ENCODE data around the gene ADCYAP1R1. TPM values are rescaled to one million over a fixed set of nuclear protein-coding genes. Genes with fewer than 3 reads are reported as not detected.

Gene ADCYAP1R1
- total and polyA plus RNA-seq, 2 of the 8 experiments (the other 6 are each of a cell fraction or from before 2014, with no cell fraction given), result 14.4 to 14.6 TPM

GRCh38 chr7:31076641-31077310, 24.7 kb downstream of the ADCYAP1R1 start:
- Histone ChIP-seq H4K5ac (ENCODE audit: insufficient read length, low read depth, low read length) (no peak overlapping the region), H3K14ac (ENCODE audit: insufficient read length) (peak overlapping the region; percentile 38), H2AK5ac (ENCODE audit: low read depth, low read length) (no peak overlapping the region; the same call in 1 of the 2 replicates), H3K4me3 (ENCODE audit: extremely low read depth in 1 of 4, insufficient read depth in 2 of 4, low read depth in 3 of 4, low read length in 4 of 4) (no peak overlapping the region), H2AFZ (ENCODE audit: low read length) (no peak overlapping the region), H3K18ac (ENCODE audit: extremely low read depth, low read length) (no peak overlapping the region), H2BK15ac (ENCODE audit: low read length) (no peak overlapping the region), H3K36me3 (ENCODE audit: control insufficient read depth in 2 of 4, insufficient read depth in 4 of 4, low read length in 3 of 4) (no peaks in the 10 kb centered on the region; a peak in 1 of 8 replicates), H2BK12ac (ENCODE audit: low read depth, low read length) (no peak overlapping the region), H3K79me1 (ENCODE audit: low read depth, low read length) (peaks cover 6% of the 10 kb centered on the region), H4K8ac (ENCODE audit: extremely low read depth, insufficient read depth, low read length) (no peak overlapping the region; the same call in 1 of the 2 replicates), H3K23me2 (ENCODE audit: low read depth, low read length) (peaks cover 7% of the 10 kb centered on the region; the same call in 1 of the 2 replicates), H3K27ac (ENCODE audit: low read depth, low read length) (no peak overlapping the region), H2BK120ac (replicated peaks; ENCODE audit: low read depth, low read length) (no peak overlapping the region), H3K23ac (ENCODE audit: insufficient read length) (no peak overlapping the region), H2BK20ac (ENCODE audit: low read length) (no peak overlapping the region), H4K91ac (replicated peaks; ENCODE audit: insufficient read length, low read length) (peak overlapping the region; percentile 62), H3K79me2 (ENCODE audit: control insufficient read depth in 1 of 2, insufficient read depth in 2 of 2, low read length in 2 of 2) (no peaks in the 10 kb centered on the region), H3K56ac (replicated peaks; ENCODE audit: insufficient read length, low read depth, low read length) (peak overlapping the region; percentile 100), H3K4me2 (ENCODE audit: insufficient read depth in 1 of 2, low read depth in 2 of 2, low read length in 2 of 2) (no peak overlapping the region), H3K9ac (replicated peaks in 1 of 4; ENCODE audit: extremely low read depth in 1 of 4, low read depth in 3 of 4, low read length in 3 of 4) (no peak overlapping the region; a peak in 1 of 7 replicates), H3K4ac (replicated peaks; ENCODE audit: insufficient read length, low read depth, low read length) (no peak overlapping the region), H3K9me3 (ENCODE audit: insufficient read depth in 2 of 2, low read depth in 1 of 2, low read length in 1 of 2) (0 out of 4 replicates have a peak, but pooled peaks cover 0 to 2% of the 10 kb centered on the region in 2 experiments), H4K20me1 (replicated peaks in 1 of 2; ENCODE audit: control insufficient read depth in 1 of 2, insufficient read depth in 2 of 2, low read length in 2 of 2) (peaks cover 0 to 10% of the 10 kb centered on the region in 2 experiments), H3K4me1 (replicated peaks in 1 of 4; ENCODE audit: control insufficient read depth in 3 of 4, insufficient read depth in 4 of 4, low read length in 3 of 4) (no peaks in the 10 kb centered on the region; a peak in 1 of 7 replicates), H2BK5ac (ENCODE audit: low read depth, low read length) (no peak overlapping the region), H3K27me3 (replicated peaks in 1 of 4; ENCODE audit: control insufficient read depth in 3 of 4, extremely low read depth in 1 of 4, insufficient read depth in 3 of 4, low read length in 3 of 4) (no peaks in the 10 kb centered on the region)
- DNase-seq (ENCODE audit: low read depth in 1 of 2, low spot score in 2 of 2), result no peak
- FAIRE-seq, result no peak
- ChIA-PET CTCF (ENCODE audit: partially characterized antibody) (interaction anchor here (1.2 to 36.4 kb wide), 6 partner anchors 10 to 103 kb away, joined by 3 to 880 read pairs (median 10); partner anchors contain the start of gene ADCYAP1R1), POLR2A (ENCODE audit: partially characterized antibody) (no interaction called here)
- 92% methylated on average over 11 of the region's 11 CpGs; no CpG with 5 or more reads in 1 of the 2 experiments for WGBS, 2 experiments (ENCODE audit: extremely low coverage in 1 of 2, insufficient coverage in 1 of 2, insufficient read length in 1 of 2, insufficient replicate concordance in 2 of 2, low coverage in 1 of 2, low lambda C conversion rate in 2 of 2, missing lambda C conversion rate in 1 of 2)
- TF ChIP-seq TAF1 (IDR thresholded peaks at IDR 0.05; ENCODE audit: low read depth, low read length) (no peak), USF2 (IDR thresholded peaks at IDR 0.05; ENCODE audit: low read length) (no peak), EGR1 (IDR thresholded peaks at IDR 0.05; ENCODE audit: borderline replicate concordance, low read depth, low read length) (no peak), MAFK (IDR thresholded peaks at IDR 0.05; ENCODE audit: low read depth, low read length) (no peak), EP300 (IDR thresholded peaks at IDR 0.05; ENCODE audit: borderline replicate concordance in 1 of 2, low read depth in 2 of 2, low read length in 2 of 2) (no peak), CEBPB (IDR thresholded peaks at IDR 0.05; ENCODE audit: low read depth, low read length) (no peak), SP1 (IDR thresholded peaks at IDR 0.05; ENCODE audit: low read depth, low read length) (no peak), GABPA (IDR thresholded peaks at IDR 0.05; ENCODE audit: borderline replicate concordance, insufficient read depth, low read length) (no peak), E2F6 (IDR thresholded peaks at IDR 0.05) (no peak), POU5F1 (IDR thresholded peaks at IDR 0.05; ENCODE audit: low read depth, low read length) (no peak), TAF7 (optimal IDR thresholded peaks at IDR 0.05; ENCODE audit: borderline replicate concordance, low read depth, low read length) (no peak)
